Suprapubic skin (tissue), 4 donors: Measurements from ENCODE around the gene TARDBP. TPM values are rescaled to one million over a fixed set of nuclear protein-coding genes. Genes with fewer than 3 reads are reported as not detected.
A peak's percentile ranks its signal among the peaks of the same experiment; 100 is the strongest.

Experiments used
- DNase-seq, 2 donors: peaks; one replicate each; pipeline ENCODE4 v3.0.0-alpha.2; 2019; ENCODE audit warnings: low spot score in 2 of 2
- H3K27ac ChIP-seq: fragments of 200-600 bp; sonication (generic); one replicate; pipeline ENCODE4 v1.5.1; 2019
- H3K27me3 ChIP-seq: fragments of 200-600 bp; sonication (generic); one replicate; pipeline ENCODE4 v1.5.1; 2019
- H3K36me3 ChIP-seq: fragments of 200-600 bp; sonication (generic); one replicate; pipeline ENCODE4 v1.5.1; 2019
- H3K4me1 ChIP-seq: fragments of 200-600 bp; sonication (generic); one replicate; pipeline ENCODE4 v1.5.1; 2019
- H3K4me3 ChIP-seq: fragments of 200-600 bp; sonication (generic); one replicate; pipeline ENCODE4 v1.5.1; 2019; ENCODE audit warnings: mild to moderate bottlenecking
- H3K9me3 ChIP-seq: fragments of 200-600 bp; sonication (generic); one replicate; pipeline ENCODE4 v1.5.1; 2019
- EP300 ChIP-seq: sonication (generic); formaldehyde crosslinking; IDR thresholded peaks from one replicate; pipeline ENCODE4 v1.6.1; 2017; ENCODE audit warnings: antibody characterized with exemption
- POLR2A ChIP-seq, 2 donors: fragments of 450-650 bp; IDR thresholded peaks; one replicate each; pipeline ENCODE4 v1.6.1; 2017; ENCODE audit warnings: antibody characterized with exemption in 2 of 2, mild to moderate bottlenecking in 2 of 2, moderate library complexity in 2 of 2
- POLR2AphosphoS5 ChIP-seq, 3 donors: sonication (generic); formaldehyde crosslinking; IDR thresholded peaks; one replicate each; pipeline ENCODE4 v1.6.1; 2017; ENCODE audit warnings: antibody characterized with exemption in 3 of 3
- WGBS: methylation state at CpG from one replicate; pipeline ENCODE4 v1.1.5; 2018; 5-methylcytosine and 5-hydroxymethylcytosine counted together
- total RNA-seq, 4 donors: library from RNA; depleted of rRNA; stranded (reverse); fragments of >200 nt; gene quantifications; one replicate each; pipeline ENCODE4 v1.1.0, GENCODE V29; 2016
- TF ChIP-seq, protein P1 (sequence below), 2 donors: fragments of 200-600 bp in 1 of 2; fragments of 450-650 bp in 1 of 2; sonication (generic) in 1 of 2; IDR thresholded peaks; one replicate each; pipeline ENCODE4 v1.5.1; 2016 to 2019; ENCODE audit warnings: antibody characterized with exemption in 2 of 2, mild to moderate bottlenecking in 1 of 2, moderate library complexity in 1 of 2

The TARDBP gene
- total RNA-seq, 4 donors from 2014 or later: 92.7 to 287 (median 156) TPM

DNA sequence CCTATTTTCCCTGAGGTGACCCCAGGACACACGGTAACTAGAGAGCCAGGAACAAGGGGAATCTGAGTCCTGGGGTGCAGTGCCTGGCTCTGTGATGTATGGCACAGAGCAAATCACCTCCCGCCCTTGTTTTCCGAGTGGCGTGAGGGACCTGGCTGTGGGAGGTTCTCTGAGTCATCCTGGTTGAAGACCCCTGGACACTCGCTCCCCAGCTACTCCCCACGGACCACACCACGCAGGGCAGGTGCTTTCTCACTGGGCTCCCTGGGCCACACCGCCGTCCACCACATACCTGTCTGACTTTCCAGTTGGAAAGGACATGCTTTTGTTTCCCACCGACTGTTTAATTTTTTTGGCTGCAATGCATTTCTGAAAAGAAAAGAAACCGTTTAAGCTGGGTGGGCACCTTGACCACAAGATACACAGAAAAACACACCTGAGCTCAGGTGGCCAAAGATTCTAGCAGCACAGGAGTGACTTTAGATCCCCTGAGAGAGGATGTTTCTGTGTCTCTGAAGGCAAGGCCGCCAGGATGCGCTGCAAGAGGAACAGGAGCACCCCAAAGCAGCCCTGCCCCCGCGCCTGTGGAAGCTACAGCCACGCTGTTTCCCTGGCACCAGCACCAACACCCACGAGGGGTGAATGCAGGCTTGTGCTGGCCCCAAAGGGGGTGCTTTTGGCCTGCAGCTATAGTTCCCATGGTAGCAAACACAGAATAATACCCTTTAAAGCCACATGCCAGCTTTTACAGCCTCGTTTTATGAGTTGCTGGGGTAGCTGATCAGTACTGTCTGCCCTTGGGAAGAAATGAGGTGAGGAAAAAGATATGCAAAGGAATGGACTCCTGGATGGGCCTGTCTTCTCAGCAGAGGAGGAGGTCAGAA lies 55.5 kb downstream of the TARDBP start:
- Histone ChIP-seq H3K36me3 (peaks cover 87% of the 10 kb centered on the region), H3K4me3 (no peak overlapping the region), H3K27me3 (no peaks in the 10 kb centered on the region), H3K4me1 (peaks cover 5% of the 10 kb centered on the region), H3K27ac (no peak overlapping the region), H3K9me3 (no peaks in the 10 kb centered on the region)
- peak; percentile 40 to 70 for DNase-seq
- TF ChIP-seq POLR2AphosphoS5 (IDR thresholded peaks at IDR 0.05): no peak
- TF ChIP-seq EP300: no peak
- TF ChIP-seq POLR2A (IDR thresholded peaks at IDR 0.05): no peak
- TF ChIP-seq, protein P1, sequence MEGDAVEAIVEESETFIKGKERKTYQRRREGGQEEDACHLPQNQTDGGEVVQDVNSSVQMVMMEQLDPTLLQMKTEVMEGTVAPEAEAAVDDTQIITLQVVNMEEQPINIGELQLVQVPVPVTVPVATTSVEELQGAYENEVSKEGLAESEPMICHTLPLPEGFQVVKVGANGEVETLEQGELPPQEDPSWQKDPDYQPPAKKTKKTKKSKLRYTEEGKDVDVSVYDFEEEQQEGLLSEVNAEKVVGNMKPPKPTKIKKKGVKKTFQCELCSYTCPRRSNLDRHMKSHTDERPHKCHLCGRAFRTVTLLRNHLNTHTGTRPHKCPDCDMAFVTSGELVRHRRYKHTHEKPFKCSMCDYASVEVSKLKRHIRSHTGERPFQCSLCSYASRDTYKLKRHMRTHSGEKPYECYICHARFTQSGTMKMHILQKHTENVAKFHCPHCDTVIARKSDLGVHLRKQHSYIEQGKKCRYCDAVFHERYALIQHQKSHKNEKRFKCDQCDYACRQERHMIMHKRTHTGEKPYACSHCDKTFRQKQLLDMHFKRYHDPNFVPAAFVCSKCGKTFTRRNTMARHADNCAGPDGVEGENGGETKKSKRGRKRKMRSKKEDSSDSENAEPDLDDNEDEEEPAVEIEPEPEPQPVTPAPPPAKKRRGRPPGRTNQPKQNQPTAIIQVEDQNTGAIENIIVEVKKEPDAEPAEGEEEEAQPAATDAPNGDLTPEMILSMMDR (IDR thresholded peaks at IDR 0.05): no peak
- 83% methylated on average over 18 of the region's 18 CpGs for WGBS

DNA sequence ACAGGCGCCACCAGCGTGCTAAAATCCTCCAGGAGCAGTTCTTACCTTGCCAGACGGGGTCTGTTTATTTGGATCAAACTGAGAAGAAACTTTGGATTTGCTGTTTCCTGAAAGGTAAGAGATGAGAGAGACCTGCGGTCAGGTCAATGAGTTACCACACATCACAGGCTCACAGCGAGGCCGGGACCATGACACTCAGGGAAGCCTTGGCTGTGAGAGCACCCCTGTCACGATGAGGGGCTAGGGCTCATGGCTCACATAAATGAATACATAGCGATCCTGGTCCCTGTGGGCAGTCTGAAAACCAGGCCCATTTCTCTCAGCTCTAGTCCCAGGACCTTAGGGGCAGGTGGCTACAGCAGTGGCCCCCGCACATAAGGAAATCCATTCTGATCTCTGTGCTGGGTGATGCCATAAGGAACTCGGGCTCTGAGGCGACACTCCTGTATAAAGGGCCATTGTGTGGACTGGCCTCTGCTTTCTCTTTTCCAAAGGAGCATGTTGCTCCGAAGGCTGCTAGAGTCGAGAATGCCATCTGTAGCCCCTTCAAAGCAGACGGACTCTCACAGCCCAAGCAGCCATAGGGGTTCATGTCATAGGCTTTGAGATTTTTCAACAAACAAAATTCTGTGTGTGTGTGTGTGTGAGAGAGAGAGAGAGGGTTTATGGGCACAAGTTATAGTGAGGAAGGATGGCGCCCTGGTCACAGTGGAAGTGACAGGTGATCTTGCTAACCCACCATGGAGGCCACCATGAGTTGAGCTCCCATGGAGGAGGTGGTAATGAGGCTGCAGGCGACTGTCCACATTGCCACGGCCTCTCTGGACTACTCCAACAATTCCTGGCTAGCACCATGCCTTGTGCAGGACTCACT lies 56.4 kb downstream of the TARDBP start:
- TF ChIP-seq, protein P1 (IDR thresholded peaks at IDR 0.05): no peak
- no peak for TF ChIP-seq EP300
- no peak for TF ChIP-seq POLR2A (IDR thresholded peaks at IDR 0.05)
- no peak for TF ChIP-seq POLR2AphosphoS5 (IDR thresholded peaks at IDR 0.05)
- Histone ChIP-seq H3K27me3 (no peaks in the 10 kb centered on the region), H3K4me3 (no peak overlapping the region), H3K27ac (no peak overlapping the region), H3K36me3 (peaks cover 95% of the 10 kb centered on the region), H3K4me1 (peaks cover under 1% of the 10 kb centered on the region), H3K9me3 (no peaks in the 10 kb centered on the region)
- DNase-seq: peak; percentile 26 to 61
- WGBS: 83% methylated on average over 17 of the region's 17 CpGs

DNA sequence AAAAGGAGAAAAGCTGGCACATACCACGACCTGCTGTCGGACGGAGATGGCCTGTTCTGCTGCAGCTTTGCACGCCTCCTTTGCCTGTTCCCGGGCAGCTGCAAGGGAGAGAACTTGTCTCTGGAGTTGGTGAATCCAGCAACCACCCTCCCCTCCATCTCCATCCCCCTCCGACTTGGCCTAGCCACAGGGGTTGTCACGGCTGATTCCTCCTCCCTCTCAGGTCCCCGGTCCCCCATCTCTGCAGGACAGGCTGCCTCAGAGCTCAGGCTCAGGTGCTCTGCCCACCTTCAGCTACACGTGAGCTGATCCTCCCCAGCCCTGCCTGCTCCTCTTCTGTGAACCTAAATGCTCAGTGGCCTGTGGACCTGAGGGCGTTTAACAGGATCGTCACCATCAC lies 58.4 kb downstream of the TARDBP start:
- H3K4me3 ChIP-seq: no peak overlapping the region

DNA sequence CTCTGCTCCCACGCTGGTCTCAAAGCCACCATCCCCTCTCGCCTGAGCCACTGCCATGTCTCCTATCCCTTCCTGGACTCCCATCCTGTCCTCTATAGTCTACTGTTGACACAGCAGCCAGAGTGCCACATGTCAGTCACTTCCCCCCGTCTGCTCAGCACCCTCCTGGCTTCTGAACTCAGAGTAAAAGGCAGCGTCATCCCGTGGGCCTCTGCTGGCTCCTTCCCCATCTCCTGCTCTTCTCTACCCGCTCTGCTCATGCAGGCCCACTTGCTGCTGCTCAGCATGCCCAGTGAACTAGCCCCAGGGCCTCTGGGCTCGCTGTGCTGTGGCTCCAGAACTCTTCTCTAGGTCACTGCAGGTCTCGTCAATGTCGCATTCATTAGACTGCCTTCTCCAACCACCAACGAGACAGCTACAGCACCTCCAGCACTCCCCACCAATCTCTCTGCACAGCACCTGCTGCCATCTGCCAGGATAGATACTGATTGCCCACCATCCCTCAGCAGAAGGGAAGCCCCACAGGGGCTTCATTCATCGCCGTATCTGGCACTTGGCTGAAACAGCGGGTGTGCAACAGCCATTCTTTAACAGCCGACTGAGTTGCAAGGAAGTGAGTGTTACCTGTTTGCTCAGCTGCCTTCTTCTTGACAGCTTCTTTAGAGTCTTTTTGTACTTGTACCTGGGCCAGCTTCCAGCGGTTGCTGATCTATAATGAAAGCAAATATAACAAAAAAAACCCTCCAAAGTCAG lies 59.2 kb downstream of the TARDBP start:
- H3K4me1 ChIP-seq: no peaks in the 10 kb centered on the region
- WGBS: 78% methylated on average over 15 of the region's 15 CpGs
- TF ChIP-seq, protein P1 (IDR thresholded peaks at IDR 0.05): no peak
- TF ChIP-seq EP300 (no peak), POLR2AphosphoS5 (IDR thresholded peaks at IDR 0.05) (no peak), POLR2A (IDR thresholded peaks at IDR 0.05) (no peak)
- no peaks in the 10 kb centered on the region for H3K27me3 ChIP-seq
- peak; percentile 22 to 44 for DNase-seq
- H3K27ac ChIP-seq: no peak overlapping the region
- no peak overlapping the region for H3K4me3 ChIP-seq
- no peaks in the 10 kb centered on the region for H3K9me3 ChIP-seq
- peaks cover 100% of the 10 kb centered on the region for H3K36me3 ChIP-seq

More for the DNA sequence above, 58.4 kb downstream of the TARDBP start:
- WGBS: 78% methylated on average over 11 of the region's 11 CpGs
- peak; percentile 41 to 57 for DNase-seq
- Histone ChIP-seq H3K4me1 (no peaks in the 10 kb centered on the region), H3K27me3 (no peaks in the 10 kb centered on the region), H3K36me3 (peaks cover 100% of the 10 kb centered on the region), H3K27ac (no peak overlapping the region), H3K9me3 (no peaks in the 10 kb centered on the region)
- TF ChIP-seq EP300 (no peak), POLR2AphosphoS5 (IDR thresholded peaks at IDR 0.05) (no peak), POLR2A (IDR thresholded peaks at IDR 0.05) (no peak)
- TF ChIP-seq, protein P1 (IDR thresholded peaks at IDR 0.05): no peak
